ENCODE measurements around the gene TIMM22. TPM values are rescaled to one million over a fixed set of nuclear protein-coding genes. Genes with fewer than 3 reads are reported as not detected.
A peak's percentile ranks its signal among the peaks of the same experiment; 100 is the strongest.

Gene TIMM22
- total RNA-seq, 3 donors from 2014 or later (not counting 1 experiment from before 2014, with no cell fraction given), result 7.8 to 11.3 (median 8.9) TPM

DNA sequence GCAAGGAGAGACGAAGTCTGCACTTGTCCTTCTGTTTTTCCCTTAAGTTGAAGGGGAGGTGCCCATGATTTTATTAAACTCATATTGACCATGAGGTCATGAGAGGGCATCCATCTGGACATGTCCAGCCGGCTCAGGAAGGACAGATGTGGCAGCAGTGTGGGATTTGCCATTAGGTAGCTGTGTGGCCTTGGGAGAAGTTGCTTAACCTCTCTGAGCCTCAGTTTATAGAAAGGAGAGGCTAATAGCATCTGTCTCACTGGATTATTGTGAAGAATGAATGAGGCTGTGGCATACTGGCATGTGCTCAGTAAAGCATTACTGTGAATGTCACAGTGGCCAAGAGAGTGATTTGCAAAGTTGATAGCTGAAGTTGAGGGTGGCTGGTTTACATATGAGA, 1.2 kb downstream of the TIMM22 start:
- H3K9me3 ChIP-seq (ENCODE audit: control insufficient read depth, insufficient read depth, low read length), result peaks cover 14% of the 10 kb centered on the region
- TF ChIP-seq, protein P1, sequence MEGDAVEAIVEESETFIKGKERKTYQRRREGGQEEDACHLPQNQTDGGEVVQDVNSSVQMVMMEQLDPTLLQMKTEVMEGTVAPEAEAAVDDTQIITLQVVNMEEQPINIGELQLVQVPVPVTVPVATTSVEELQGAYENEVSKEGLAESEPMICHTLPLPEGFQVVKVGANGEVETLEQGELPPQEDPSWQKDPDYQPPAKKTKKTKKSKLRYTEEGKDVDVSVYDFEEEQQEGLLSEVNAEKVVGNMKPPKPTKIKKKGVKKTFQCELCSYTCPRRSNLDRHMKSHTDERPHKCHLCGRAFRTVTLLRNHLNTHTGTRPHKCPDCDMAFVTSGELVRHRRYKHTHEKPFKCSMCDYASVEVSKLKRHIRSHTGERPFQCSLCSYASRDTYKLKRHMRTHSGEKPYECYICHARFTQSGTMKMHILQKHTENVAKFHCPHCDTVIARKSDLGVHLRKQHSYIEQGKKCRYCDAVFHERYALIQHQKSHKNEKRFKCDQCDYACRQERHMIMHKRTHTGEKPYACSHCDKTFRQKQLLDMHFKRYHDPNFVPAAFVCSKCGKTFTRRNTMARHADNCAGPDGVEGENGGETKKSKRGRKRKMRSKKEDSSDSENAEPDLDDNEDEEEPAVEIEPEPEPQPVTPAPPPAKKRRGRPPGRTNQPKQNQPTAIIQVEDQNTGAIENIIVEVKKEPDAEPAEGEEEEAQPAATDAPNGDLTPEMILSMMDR (IDR thresholded peaks at IDR 0.05), result no peak
- H3K27ac ChIP-seq (ENCODE audit: low read length), result no peak overlapping the region
- no peak overlapping the region for H3K4me3 ChIP-seq (ENCODE audit: low read length)
- H3K9me3 Mint-ChIP-seq, result peaks cover 5 to 8% of the 10 kb centered on the region in 2 donors
- H3K4me1 Mint-ChIP-seq, result peaks cover 21 to 33% of the 10 kb centered on the region in 2 donors
- H3K27me3 Mint-ChIP-seq (ENCODE audit: low read depth in 2 of 2), result no peaks in the 10 kb centered on the region
- H3K4me3 Mint-ChIP-seq, result peak overlapping the region; percentile 97
- no peak for DNase-seq
- no peak for ATAC-seq
- intact Hi-C loops (cut with micrococcal nuclease), result loop anchor here (2.0 to 5.0 kb wide), 2 partner anchors 203 to 856 kb away; a partner anchor contains a TSS
- H3K27ac Mint-ChIP-seq, result peak overlapping the region; percentile 73 to 96
- 68% methylated on average over 2 of the region's 2 CpGs for WGBS (ENCODE audit: insufficient coverage)
- H3K4me1 ChIP-seq (ENCODE audit: control insufficient read depth, insufficient read depth, low read length), result peaks cover 19% of the 10 kb centered on the region
- peaks cover 11% of the 10 kb centered on the region for H3K36me3 Mint-ChIP-seq
- no peaks in the 10 kb centered on the region for H3K27me3 ChIP-seq (ENCODE audit: control insufficient read depth, insufficient read depth, low read length)
- H3K36me3 ChIP-seq (ENCODE audit: control insufficient read depth, insufficient read depth, low read length), result peaks cover 33% of the 10 kb centered on the region

DNA sequence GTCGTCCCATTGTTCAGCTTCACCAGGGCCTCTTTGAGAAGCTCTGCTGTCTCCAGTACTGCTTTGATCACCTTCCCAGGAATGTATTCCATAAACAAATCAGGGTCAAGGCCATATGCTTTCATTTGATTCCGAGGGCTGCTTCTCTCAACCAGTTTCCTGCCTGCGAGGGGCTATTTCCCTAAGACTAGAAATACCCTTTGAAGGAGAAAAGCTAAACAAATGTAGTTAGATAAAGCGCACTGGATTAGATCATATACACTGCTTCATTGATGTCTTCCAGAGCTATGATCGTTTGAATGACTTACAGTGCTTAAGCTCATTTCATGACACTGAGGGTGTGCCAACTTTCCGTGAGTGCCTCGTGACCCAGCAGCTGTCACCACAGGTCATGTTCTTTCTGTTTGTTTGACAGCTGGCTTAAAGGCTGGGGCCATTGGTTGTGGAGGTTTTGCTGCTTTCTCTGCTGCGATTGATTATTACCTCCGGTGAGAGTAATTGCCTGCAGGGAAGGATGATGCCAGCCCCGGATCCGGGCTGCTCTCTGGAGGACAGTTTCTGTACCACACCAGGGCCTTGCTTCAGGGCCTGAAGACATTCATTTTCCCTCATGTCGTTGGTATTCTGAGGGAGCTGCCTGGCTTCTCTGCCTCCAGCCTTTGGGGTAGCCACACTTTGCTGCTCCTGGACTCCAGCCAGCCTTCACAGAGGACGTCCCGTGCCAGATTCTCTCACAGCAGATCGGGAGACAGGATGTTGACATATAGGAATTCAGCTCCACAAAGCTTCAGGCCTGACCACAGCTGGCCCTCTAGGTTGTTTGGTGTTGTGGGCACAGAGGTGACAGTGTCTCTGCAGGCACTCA, 3.9 kb downstream of the TIMM22 start:
- peaks cover 11% of the 10 kb centered on the region for H3K36me3 Mint-ChIP-seq
- H3K9me3 Mint-ChIP-seq, result no peaks in the 10 kb centered on the region
- Histone ChIP-seq H3K36me3 (ENCODE audit: control insufficient read depth, insufficient read depth, low read length) (peaks cover 54% of the 10 kb centered on the region), H3K27ac (ENCODE audit: low read length) (no peak overlapping the region), H3K27me3 (ENCODE audit: control insufficient read depth, insufficient read depth, low read length) (no peaks in the 10 kb centered on the region), H3K9me3 (ENCODE audit: control insufficient read depth, insufficient read depth, low read length) (no peaks in the 10 kb centered on the region), H3K4me3 (ENCODE audit: low read length) (no peak overlapping the region), H3K4me1 (ENCODE audit: control insufficient read depth, insufficient read depth, low read length) (peaks cover 19% of the 10 kb centered on the region)
- TF ChIP-seq, protein P1 (IDR thresholded peaks at IDR 0.05), result no peak
- peaks cover 30 to 33% of the 10 kb centered on the region in 2 donors for H3K4me1 Mint-ChIP-seq
- H3K27me3 Mint-ChIP-seq (ENCODE audit: low read depth in 2 of 2), result no peaks in the 10 kb centered on the region
- ATAC-seq (no peak), DNase-seq (no peak)
- H3K4me3 Mint-ChIP-seq, result no peak overlapping the region
- no peak overlapping the region for H3K27ac Mint-ChIP-seq
- intact Hi-C loops (cut with micrococcal nuclease), result no loop called here
- WGBS (ENCODE audit: insufficient coverage), result 91% methylated on average over 15 of the region's 15 CpGs

- Mint-ChIP-seq H3K9me3 (no peaks in the 10 kb centered on the region), H3K27me3 (ENCODE audit: low read depth in 2 of 2) (no peaks in the 10 kb centered on the region), H3K27ac (peak overlapping the region; percentile 6 to 17), H3K4me1 (peaks cover 29 to 30% of the 10 kb centered on the region in 2 donors), H3K36me3 (peaks cover 11% of the 10 kb centered on the region), H3K4me3 (no peak overlapping the region)
- intact Hi-C loops (cut with micrococcal nuclease), result no loop called here
- ATAC-seq (no peak), DNase-seq (no peak)
- Histone ChIP-seq H3K27me3 (ENCODE audit: control insufficient read depth, insufficient read depth, low read length) (no peaks in the 10 kb centered on the region), H3K4me3 (ENCODE audit: low read length) (no peak overlapping the region), H3K36me3 (ENCODE audit: control insufficient read depth, insufficient read depth, low read length) (peaks cover 57% of the 10 kb centered on the region), H3K27ac (ENCODE audit: low read length) (no peak overlapping the region), H3K4me1 (ENCODE audit: control insufficient read depth, insufficient read depth, low read length) (peaks cover 12% of the 10 kb centered on the region), H3K9me3 (ENCODE audit: control insufficient read depth, insufficient read depth, low read length) (no peaks in the 10 kb centered on the region)
- TF ChIP-seq, protein P1 (IDR thresholded peaks at IDR 0.05), result no peak
- 91% methylated on average over 17 of the region's 18 CpGs for WGBS (ENCODE audit: insufficient coverage)
These were observed 4.9 kb downstream of the TIMM22 start for GRCh38 chr17:1001640-1002411.

Measured in natural killer cell (primary cell).